Activated CD8-positive, alpha-beta memory T cell treated with anti-CD3 and anti-CD28 coated beads for 1 hour (primary cell): ENCODE results near the gene RXRA.
"Not testable (repeated sequence)": the region's sequence is repeated elsewhere in the genome, so short reads cannot be mapped to it uniquely, and the experiment has no call there.

Experiments used
- DNase-seq, 2 donors: peaks; one replicate each; pipeline ENCODE4 v3.0.0-alpha.2; 2020; ENCODE audit warnings: low read depth in 1 of 2; ENCODE audit errors: extremely low read depth in 1 of 2

RXRA gene

GRCh38 chr9:134293611-134294152, 32.6 kb upstream of the RXRA start:
- no peak for DNase-seq

- no peak for DNase-seq
Observed at GRCh38 chr9:134294153-134295071, 31.8 kb upstream of the RXRA start.

- DNase-seq = no peak
Observed at GRCh38 chr9:134295101-134295745, 31.0 kb upstream of the RXRA start.

- no peak for DNase-seq
Observed at GRCh38 chr9:134295746-134296250, 30.5 kb upstream of the RXRA start.

GRCh38 chr9:134296301-134297082, 29.8 kb upstream of the RXRA start:
- no peak for DNase-seq

GRCh38 chr9:134297083-134297410, 29.2 kb upstream of the RXRA start:
- no peak for DNase-seq

GRCh38 chr9:134297576-134297975, 28.7 kb upstream of the RXRA start:
- DNase-seq = no peak

- DNase-seq = no peak
Observed at GRCh38 chr9:134298000-134298399, 28.3 kb upstream of the RXRA start.

- DNase-seq = no peak
Observed at GRCh38 chr9:134299068-134299467, 27.2 kb upstream of the RXRA start.

- no peak for DNase-seq
Observed at GRCh38 chr9:134299883-134300282, 26.4 kb upstream of the RXRA start.

- DNase-seq = peak in 1 of 2 donors; percentile 38
Observed at GRCh38 chr9:134301387-134302129, 24.7 kb upstream of the RXRA start.

GRCh38 chr9:134302130-134302817, 24.0 kb upstream of the RXRA start:
- DNase-seq = no peak

- DNase-seq = no peak
Observed at GRCh38 chr9:134303601-134304000, 22.7 kb upstream of the RXRA start.

- DNase-seq = no peak
Observed at GRCh38 chr9:134304261-134304660, 22.0 kb upstream of the RXRA start.

- no peak for DNase-seq
Observed at GRCh38 chr9:134304690-134305089, 21.6 kb upstream of the RXRA start.

- DNase-seq = no peak
Observed at GRCh38 chr9:134305533-134305932, 20.7 kb upstream of the RXRA start.

GRCh38 chr9:134306042-134306441, 20.2 kb upstream of the RXRA start:
- not testable (repeated sequence) for DNase-seq

GRCh38 chr9:134306636-134307600, 19.3 kb upstream of the RXRA start:
- DNase-seq = no peak
